Spleen (tissue), 7 donors: ENCODE results near the gene CD69.

Experiments
- POLR2A ChIP-seq, 3 donors: fragments of 450-650 bp; IDR thresholded peaks; one replicate each; pipeline ENCODE4 v1.5.1; 2017; ENCODE audit warnings: antibody characterized with exemption in 3 of 3, mild to moderate bottlenecking in 1 of 3
- POLR2AphosphoS5 ChIP-seq, 3 donors: sonication (generic); formaldehyde crosslinking; IDR thresholded peaks; one replicate each; pipeline ENCODE4 v1.5.1; 2017; ENCODE audit warnings: antibody characterized with exemption in 3 of 3
- TF ChIP-seq, protein P1 (sequence below), 11 experiments: fragments of 200-600 bp in 7 of 11; fragments of 450-650 bp in 4 of 11; sonication (generic) in 4 of 11; IDR thresholded peaks in 8 of 11; conservative IDR thresholded peaks in 3 of 11; 1 replicate in 7 of 11; 2 replicates in 4 of 11; pipeline versions ENCODE4 v1.4.0 to v1.8.0; 2016 to 2021; ENCODE audit warnings: antibody characterized with exemption in 11 of 11, inconsistent platforms in 4 of 11, mild to moderate bottlenecking in 1 of 11
- donor health status: DM: no; HTN: no; CAD: no; lungs with moderate emphysema.
- donor health status: DM: no; HTN: no; CAD: no.
- donor health status: DM: no; HTN: no; CAD: no.

DNA sequence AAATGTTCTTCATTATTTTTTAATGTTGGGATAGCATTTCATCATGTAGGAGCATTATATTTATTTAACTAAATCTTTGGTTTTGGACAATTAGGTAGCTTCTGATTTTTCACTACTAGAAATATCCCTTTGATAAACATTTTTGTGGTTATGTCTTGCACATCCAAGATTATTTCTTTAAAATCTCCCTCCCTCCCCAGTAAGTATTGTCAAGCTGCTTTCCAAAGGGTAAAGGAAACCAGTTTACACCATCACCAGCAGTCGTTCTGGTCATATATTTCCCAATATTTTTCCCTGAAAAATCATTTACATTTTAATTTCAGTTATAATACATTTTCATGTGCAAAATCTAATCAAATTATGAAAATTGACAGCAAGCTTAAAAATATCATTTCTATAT, 11.1 kb downstream of the CD69 start:
- TF ChIP-seq, protein P1, sequence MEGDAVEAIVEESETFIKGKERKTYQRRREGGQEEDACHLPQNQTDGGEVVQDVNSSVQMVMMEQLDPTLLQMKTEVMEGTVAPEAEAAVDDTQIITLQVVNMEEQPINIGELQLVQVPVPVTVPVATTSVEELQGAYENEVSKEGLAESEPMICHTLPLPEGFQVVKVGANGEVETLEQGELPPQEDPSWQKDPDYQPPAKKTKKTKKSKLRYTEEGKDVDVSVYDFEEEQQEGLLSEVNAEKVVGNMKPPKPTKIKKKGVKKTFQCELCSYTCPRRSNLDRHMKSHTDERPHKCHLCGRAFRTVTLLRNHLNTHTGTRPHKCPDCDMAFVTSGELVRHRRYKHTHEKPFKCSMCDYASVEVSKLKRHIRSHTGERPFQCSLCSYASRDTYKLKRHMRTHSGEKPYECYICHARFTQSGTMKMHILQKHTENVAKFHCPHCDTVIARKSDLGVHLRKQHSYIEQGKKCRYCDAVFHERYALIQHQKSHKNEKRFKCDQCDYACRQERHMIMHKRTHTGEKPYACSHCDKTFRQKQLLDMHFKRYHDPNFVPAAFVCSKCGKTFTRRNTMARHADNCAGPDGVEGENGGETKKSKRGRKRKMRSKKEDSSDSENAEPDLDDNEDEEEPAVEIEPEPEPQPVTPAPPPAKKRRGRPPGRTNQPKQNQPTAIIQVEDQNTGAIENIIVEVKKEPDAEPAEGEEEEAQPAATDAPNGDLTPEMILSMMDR (IDR thresholded peaks at IDR 0.05 in 8 of 11, conservative IDR thresholded peaks at IDR 0.05 in 3 of 11) = no peak
- TF ChIP-seq POLR2AphosphoS5 (IDR thresholded peaks at IDR 0.05) (no peak), POLR2A (IDR thresholded peaks at IDR 0.05) (no peak)
